ENCODE measurements around the gene DOK3. TPM values are rescaled to one million over a fixed set of nuclear protein-coding genes. Genes with fewer than 3 reads are reported as not detected.

The DOK3 gene
- total and polyA plus RNA-seq, 2 of the 13 experiments (the other 11 are each of a cell fraction or from before 2014, with no cell fraction given) = 1.4 to 1.5 TPM

DNA sequence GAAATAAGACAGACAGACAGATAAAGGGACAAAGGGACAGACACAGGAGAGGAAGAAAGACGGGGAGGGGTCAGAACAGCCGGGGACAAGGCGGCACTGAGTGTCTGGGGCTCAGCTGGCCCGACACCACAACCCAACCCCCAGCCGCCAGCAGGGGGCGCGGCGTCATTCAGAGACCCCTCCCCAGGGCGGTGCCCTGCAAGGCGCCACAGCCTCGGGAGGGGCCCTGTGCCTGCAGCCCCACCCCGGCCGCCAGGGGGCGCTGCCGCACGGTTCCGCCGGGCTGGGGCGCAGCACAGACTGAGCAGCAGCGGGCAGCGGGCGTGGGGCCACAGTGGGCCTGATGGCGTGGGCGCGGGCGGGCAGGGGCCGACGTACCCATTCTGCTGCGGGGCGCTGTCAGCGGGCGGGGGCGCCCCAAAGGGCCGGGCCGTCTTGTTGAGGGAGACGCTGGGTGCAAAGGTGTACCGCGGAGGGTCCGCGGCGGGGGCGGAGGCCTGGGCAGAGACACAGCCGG lies 18.1 kb downstream of the DOK3 start (continued):
- TF ChIP-seq AGO2 (optimal IDR thresholded peaks at IDR 0.05; ENCODE audit: low read depth, low read length) (no peak), ZNF614 (CRISPR knock-in tag; IDR thresholded peaks at IDR 0.05; ENCODE audit: borderline replicate concordance) (peak; percentile 40; the same call in 1 of the 2 replicates), NR2C2 (CRISPR knock-in tag; IDR thresholded peaks at IDR 0.05; ENCODE audit: borderline replicate concordance) (no peak), ZNF331 (CRISPR knock-in tag; IDR thresholded peaks at IDR 0.05) (peak; percentile 85), ZMYM4 (CRISPR knock-in tag; IDR thresholded peaks at IDR 0.05) (peak; percentile 58), MXI1 (IDR thresholded peaks at IDR 0.05; ENCODE audit: borderline replicate concordance, low read depth, low read length) (peak; percentile 51; the same call in 1 of the 3 replicates), PPARG (CRISPR knock-in tag; conservative IDR thresholded peaks at IDR 0.05) (0 out of 2 replicates have a peak, but pooled peaks have one; percentile 23), ETV5 (CRISPR knock-in tag; IDR thresholded peaks at IDR 0.05; ENCODE audit: borderline replicate concordance) (peak; percentile 22; the same call in 1 of the 2 replicates), ZSCAN31 (CRISPR knock-in tag; IDR thresholded peaks at IDR 0.05; ENCODE audit: low read depth) (0 out of 2 replicates have a peak, but pooled peaks have one; percentile 38), DNMT1 (CRISPR knock-in tag; IDR thresholded peaks at IDR 0.05) (peak; percentile 43; the same call in 1 of the 2 replicates), STAG1 (CRISPR knock-in tag; IDR thresholded peaks at IDR 0.05) (peak; percentile 64), MAZ (IDR thresholded peaks at IDR 0.05; ENCODE audit: borderline replicate concordance, low read depth, low read length) (peak; percentile 53; the same call in 1 of the 2 replicates), MAZ (CRISPR knock-in tag; IDR thresholded peaks at IDR 0.05; ENCODE audit: low read depth) (peak; percentile 78), ZNF326 (CRISPR knock-in tag; IDR thresholded peaks at IDR 0.05; ENCODE audit: borderline replicate concordance) (no peak), ZBTB7B (CRISPR knock-in tag; IDR thresholded peaks at IDR 0.05) (peak; percentile 61; the same call in 1 of the 2 replicates), CTCF (CRISPR knock-in tag; IDR thresholded peaks at IDR 0.05) (peak; percentile 83), HNRNPLL (IDR thresholded peaks at IDR 0.05; ENCODE audit: low read depth, low read length, poor library complexity, severe bottlenecking) (peak; percentile 8), SKI (IDR thresholded peaks at IDR 0.05; ENCODE audit: partially characterized antibody) (peak; percentile 20), ZNF564 (CRISPR knock-in tag; IDR thresholded peaks at IDR 0.05) (0 out of 2 replicates have a peak, but pooled peaks have one; percentile 27), KAT8 (CRISPR knock-in tag; IDR thresholded peaks at IDR 0.05) (no peak), THAP11 (CRISPR knock-in tag; IDR thresholded peaks at IDR 0.05) (peak; percentile 36; the same call in 1 of the 2 replicates), KLF12 (CRISPR knock-in tag; IDR thresholded peaks at IDR 0.05; ENCODE audit: borderline replicate concordance) (peak; percentile 94), SP5 (CRISPR knock-in tag; IDR thresholded peaks at IDR 0.05; ENCODE audit: borderline replicate concordance, low read depth) (0 out of 2 replicates have a peak, but pooled peaks have one; percentile 15)
- TF ChIP-seq, protein P1, sequence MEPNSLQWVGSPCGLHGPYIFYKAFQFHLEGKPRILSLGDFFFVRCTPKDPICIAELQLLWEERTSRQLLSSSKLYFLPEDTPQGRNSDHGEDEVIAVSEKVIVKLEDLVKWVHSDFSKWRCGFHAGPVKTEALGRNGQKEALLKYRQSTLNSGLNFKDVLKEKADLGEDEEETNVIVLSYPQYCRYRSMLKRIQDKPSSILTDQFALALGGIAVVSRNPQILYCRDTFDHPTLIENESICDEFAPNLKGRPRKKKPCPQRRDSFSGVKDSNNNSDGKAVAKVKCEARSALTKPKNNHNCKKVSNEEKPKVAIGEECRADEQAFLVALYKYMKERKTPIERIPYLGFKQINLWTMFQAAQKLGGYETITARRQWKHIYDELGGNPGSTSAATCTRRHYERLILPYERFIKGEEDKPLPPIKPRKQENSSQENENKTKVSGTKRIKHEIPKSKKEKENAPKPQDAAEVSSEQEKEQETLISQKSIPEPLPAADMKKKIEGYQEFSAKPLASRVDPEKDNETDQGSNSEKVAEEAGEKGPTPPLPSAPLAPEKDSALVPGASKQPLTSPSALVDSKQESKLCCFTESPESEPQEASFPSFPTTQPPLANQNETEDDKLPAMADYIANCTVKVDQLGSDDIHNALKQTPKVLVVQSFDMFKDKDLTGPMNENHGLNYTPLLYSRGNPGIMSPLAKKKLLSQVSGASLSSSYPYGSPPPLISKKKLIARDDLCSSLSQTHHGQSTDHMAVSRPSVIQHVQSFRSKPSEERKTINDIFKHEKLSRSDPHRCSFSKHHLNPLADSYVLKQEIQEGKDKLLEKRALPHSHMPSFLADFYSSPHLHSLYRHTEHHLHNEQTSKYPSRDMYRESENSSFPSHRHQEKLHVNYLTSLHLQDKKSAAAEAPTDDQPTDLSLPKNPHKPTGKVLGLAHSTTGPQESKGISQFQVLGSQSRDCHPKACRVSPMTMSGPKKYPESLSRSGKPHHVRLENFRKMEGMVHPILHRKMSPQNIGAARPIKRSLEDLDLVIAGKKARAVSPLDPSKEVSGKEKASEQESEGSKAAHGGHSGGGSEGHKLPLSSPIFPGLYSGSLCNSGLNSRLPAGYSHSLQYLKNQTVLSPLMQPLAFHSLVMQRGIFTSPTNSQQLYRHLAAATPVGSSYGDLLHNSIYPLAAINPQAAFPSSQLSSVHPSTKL (CRISPR knock-in tag; IDR thresholded peaks at IDR 0.05) = 0 out of 2 replicates have a peak, but pooled peaks have one; percentile 26
- TF ChIP-seq, protein P2, sequence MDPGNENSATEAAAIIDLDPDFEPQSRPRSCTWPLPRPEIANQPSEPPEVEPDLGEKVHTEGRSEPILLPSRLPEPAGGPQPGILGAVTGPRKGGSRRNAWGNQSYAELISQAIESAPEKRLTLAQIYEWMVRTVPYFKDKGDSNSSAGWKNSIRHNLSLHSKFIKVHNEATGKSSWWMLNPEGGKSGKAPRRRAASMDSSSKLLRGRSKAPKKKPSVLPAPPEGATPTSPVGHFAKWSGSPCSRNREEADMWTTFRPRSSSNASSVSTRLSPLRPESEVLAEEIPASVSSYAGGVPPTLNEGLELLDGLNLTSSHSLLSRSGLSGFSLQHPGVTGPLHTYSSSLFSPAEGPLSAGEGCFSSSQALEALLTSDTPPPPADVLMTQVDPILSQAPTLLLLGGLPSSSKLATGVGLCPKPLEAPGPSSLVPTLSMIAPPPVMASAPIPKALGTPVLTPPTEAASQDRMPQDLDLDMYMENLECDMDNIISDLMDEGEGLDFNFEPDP (CRISPR knock-in tag; conservative IDR thresholded peaks at IDR 0.05) = no peak
